ENCODE results near the gene COMT. TPM values are rescaled to one million over a fixed set of nuclear protein-coding genes. Genes with fewer than 3 reads are reported as not detected.
"Not testable (repeated sequence)": the region's sequence is repeated elsewhere in the genome, so short reads cannot be mapped to it uniquely, and the experiment has no call there.

The COMT gene
- total RNA-seq, 2 experiments from 2014 or later, result 92.8 to 97.1 TPM

- Mint-ChIP-seq H3K4me1 (ENCODE audit: low read depth) (no peaks in the 10 kb centered on the region), H3K9me3 (ENCODE audit: insufficient read depth) (no peaks in the 10 kb centered on the region), H3K36me3 (ENCODE audit: low read depth) (no peaks in the 10 kb centered on the region), H3K27ac (no peak overlapping the region), H3K4me3 (no peak overlapping the region), H3K27me3 (ENCODE audit: low read depth) (no peaks in the 10 kb centered on the region)
- ChIA-PET CTCF (interaction anchor here (1.5 kb wide), 1 partner anchor 171 kb away, joined by 4 read pairs; no protein-coding TSS in a partner anchor), POLR2A (interaction anchor here (0.7 to 1.4 kb wide), 3 partner anchors 10 to 185 kb away, joined by 3 to 5 read pairs (median 4); no protein-coding TSS in a partner anchor)
- DNase-seq (no peak), ATAC-seq (no peak)
Measured at GRCh38 chr22:19901577-19902244, 39.9 kb upstream of the COMT start.

GRCh38 chr22:19902245-19902715, 39.3 kb upstream of the COMT start:
- Mint-ChIP-seq H3K9me3 (ENCODE audit: insufficient read depth) (no peaks in the 10 kb centered on the region), H3K4me1 (ENCODE audit: low read depth) (no peaks in the 10 kb centered on the region), H3K27ac (no peak overlapping the region), H3K27me3 (ENCODE audit: low read depth) (no peaks in the 10 kb centered on the region), H3K36me3 (ENCODE audit: low read depth) (no peaks in the 10 kb centered on the region), H3K4me3 (no peak overlapping the region)
- ChIA-PET CTCF (interaction anchor here (1.1 to 1.5 kb wide), 2 partner anchors 45 to 172 kb away, joined by 4 read pairs; no protein-coding TSS in a partner anchor), POLR2A (interaction anchor here (1.2 kb wide), 1 partner anchor 10 kb away, joined by 3 read pairs; no protein-coding TSS in a partner anchor)
- no peak for ATAC-seq
- DNase-seq, result no peak

GRCh38 chr22:19903031-19903430, 38.5 kb upstream of the COMT start:
- CTCF ChIA-PET, result interaction anchor here (1.1 to 1.5 kb wide), 2 partner anchors 45 to 172 kb away, joined by 4 read pairs; no protein-coding TSS in a partner anchor
- DNase-seq (no peak), ATAC-seq (no peak)
- H3K9me3 Mint-ChIP-seq (ENCODE audit: insufficient read depth), result no peaks in the 10 kb centered on the region
- H3K36me3 Mint-ChIP-seq (ENCODE audit: low read depth), result no peaks in the 10 kb centered on the region
- no peaks in the 10 kb centered on the region for H3K27me3 Mint-ChIP-seq (ENCODE audit: low read depth)
- POLR2A ChIA-PET, result interaction anchor here (1.2 kb wide), 1 partner anchor 11 kb away, joined by 3 read pairs; no protein-coding TSS in a partner anchor
- H3K4me3 Mint-ChIP-seq, result no peak overlapping the region
- no peak overlapping the region for H3K27ac Mint-ChIP-seq
- H3K4me1 Mint-ChIP-seq (ENCODE audit: low read depth), result no peaks in the 10 kb centered on the region

- Mint-ChIP-seq H3K9me3 (ENCODE audit: insufficient read depth) (no peaks in the 10 kb centered on the region), H3K36me3 (ENCODE audit: low read depth) (no peaks in the 10 kb centered on the region), H3K27ac (no peak overlapping the region), H3K27me3 (ENCODE audit: low read depth) (no peaks in the 10 kb centered on the region), H3K4me1 (ENCODE audit: low read depth) (no peaks in the 10 kb centered on the region), H3K4me3 (no peak overlapping the region)
- POLR2A ChIA-PET, result no interaction called here
- CTCF ChIA-PET, result no interaction called here
- no peak for DNase-seq
- ATAC-seq, result no peak
Measured at GRCh38 chr22:19903513-19903912, 38.1 kb upstream of the COMT start.

GRCh38 chr22:19904174-19904856, 37.3 kb upstream of the COMT start:
- Mint-ChIP-seq H3K27ac (no peak overlapping the region), H3K4me1 (ENCODE audit: low read depth) (no peaks in the 10 kb centered on the region), H3K36me3 (ENCODE audit: low read depth) (no peaks in the 10 kb centered on the region), H3K4me3 (no peak overlapping the region), H3K27me3 (ENCODE audit: low read depth) (no peaks in the 10 kb centered on the region), H3K9me3 (ENCODE audit: insufficient read depth) (no peaks in the 10 kb centered on the region)
- ATAC-seq (no peak), DNase-seq (no peak)
- POLR2A ChIA-PET, result no interaction called here
- CTCF ChIA-PET, result interaction anchor here (1.1 to 2.8 kb wide), 2 partner anchors 9 to 174 kb away, joined by 3 to 15 read pairs; no protein-coding TSS in a partner anchor

GRCh38 chr22:19904935-19905334, 36.6 kb upstream of the COMT start:
- DNase-seq (no peak), ATAC-seq (no peak)
- ChIA-PET CTCF (interaction anchor here (1.1 to 2.8 kb wide), 2 partner anchors 9 to 174 kb away, joined by 3 to 15 read pairs; no protein-coding TSS in a partner anchor), POLR2A (no interaction called here)
- Mint-ChIP-seq H3K27ac (no peak overlapping the region), H3K4me1 (ENCODE audit: low read depth) (no peaks in the 10 kb centered on the region), H3K4me3 (no peak overlapping the region), H3K9me3 (ENCODE audit: insufficient read depth) (no peaks in the 10 kb centered on the region), H3K36me3 (ENCODE audit: low read depth) (no peaks in the 10 kb centered on the region), H3K27me3 (ENCODE audit: low read depth) (no peaks in the 10 kb centered on the region)

- Mint-ChIP-seq H3K9me3 (ENCODE audit: insufficient read depth) (no peaks in the 10 kb centered on the region), H3K36me3 (ENCODE audit: low read depth) (no peaks in the 10 kb centered on the region), H3K27ac (no peak overlapping the region), H3K4me3 (no peak overlapping the region), H3K27me3 (ENCODE audit: low read depth) (no peaks in the 10 kb centered on the region), H3K4me1 (ENCODE audit: low read depth) (no peaks in the 10 kb centered on the region)
- DNase-seq (no peak), ATAC-seq (no peak)
- ChIA-PET POLR2A (no interaction called here), CTCF (interaction anchor here (1.1 to 2.8 kb wide), 2 partner anchors 8 to 175 kb away, joined by 3 to 15 read pairs; no protein-coding TSS in a partner anchor)
Measured at GRCh38 chr22:19905347-19906276, 36.0 kb upstream of the COMT start.

- not testable (repeated sequence) for H3K27me3 Mint-ChIP-seq (ENCODE audit: low read depth)
Measured at GRCh38 chr22:19906864-19907263, 34.7 kb upstream of the COMT start.

GRCh38 chr22:19907902-19908301, 33.7 kb upstream of the COMT start:
- H3K27ac Mint-ChIP-seq; H3K36me3 Mint-ChIP-seq (ENCODE audit: low read depth); ATAC-seq; H3K4me1 Mint-ChIP-seq (ENCODE audit: low read depth); POLR2A ChIA-PET; H3K27me3 Mint-ChIP-seq (ENCODE audit: low read depth); DNase-seq; CTCF ChIA-PET; H3K4me3 Mint-ChIP-seq; H3K9me3 Mint-ChIP-seq (ENCODE audit: insufficient read depth): not testable (repeated sequence)

More at GRCh38 chr22:19906864-19907263, 34.7 kb upstream of the COMT start:
- POLR2A ChIA-PET; DNase-seq; H3K4me1 Mint-ChIP-seq (ENCODE audit: low read depth); H3K36me3 Mint-ChIP-seq (ENCODE audit: low read depth); H3K9me3 Mint-ChIP-seq (ENCODE audit: insufficient read depth); ATAC-seq; H3K4me3 Mint-ChIP-seq; H3K27ac Mint-ChIP-seq: not testable (repeated sequence)
- CTCF ChIA-PET, result interaction anchor here (2.8 kb wide), 1 partner anchor 176 kb away, joined by 15 read pairs; no protein-coding TSS in a partner anchor

- CTCF ChIA-PET, result interaction anchor here (0.5 to 4.8 kb wide), 32 partner anchors 9 to 225 kb away, joined by 3 to 115 read pairs (median 4); partner anchors contain the start of gene GP1BB
- H3K27me3 Mint-ChIP-seq (ENCODE audit: low read depth), result no peaks in the 10 kb centered on the region
- no peaks in the 10 kb centered on the region for H3K4me1 Mint-ChIP-seq (ENCODE audit: low read depth)
- ATAC-seq (peak; percentile 87), DNase-seq (peak; percentile 88)
- H3K9me3 Mint-ChIP-seq (ENCODE audit: insufficient read depth), result no peaks in the 10 kb centered on the region
- H3K27ac Mint-ChIP-seq, result peak overlapping the region; percentile 12
- H3K4me3 Mint-ChIP-seq, result no peak overlapping the region
- POLR2A ChIA-PET, result interaction anchor here (1.0 kb wide), 1 partner anchor 66 kb away, joined by 3 read pairs; no protein-coding TSS in a partner anchor
- H3K36me3 Mint-ChIP-seq (ENCODE audit: low read depth), result peaks cover 16% of the 10 kb centered on the region
Measured at GRCh38 chr22:19909350-19910179, 32.0 kb upstream of the COMT start.

Data from activated CD8-positive, alpha-beta T cell treated with anti-CD3 and anti-CD28 coated beads, Interleukin-2, amount 10 ng/mL, durations not matched to agents 7 days and 5 days (primary cell).